PC-3 (cell line): ENCODE results near the gene SRXN1. TPM values are rescaled to one million over a fixed set of nuclear protein-coding genes. Genes with fewer than 3 reads are reported as not detected.

ENCODE experiments used
- ATAC-seq: fragments of 200-7000 bp; cut with Tn5 transposase; 2 replicates; pipeline ENCODE4 v1.9.1; 2020; ENCODE audit warnings: mild to moderate bottlenecking, moderate library complexity
- BruUV-seq: library from RNA; stranded (reverse); fragments of 400-500 nt; replicated peaks from 2 replicates; lab custom pipeline; 2021; lab: Mats Ljungman, UMichigan
- CTCF ChIA-PET: fragments of 300-600 bp; sonication (Branson Sonifier 250); formaldehyde crosslinking; loops from one replicate; lab custom pipeline; 2022; ENCODE audit warnings: antibody characterized with exemption; lab: Charles Lee
- POLR2A ChIA-PET: fragments of 300-600 bp; sonication (Branson Sonifier 250); formaldehyde crosslinking; loops from one replicate; lab custom pipeline; 2022; ENCODE audit warnings: antibody characterized with exemption; ENCODE audit not compliant: unreplicated experiment; lab: Charles Lee
- DNase-seq: peaks from one replicate; pipeline ENCODE4 v3.0.0-alpha.2; 2015
- H2AFZ ChIP-seq: fragments of 300-600 bp; sonication (generic); 2 replicates; pipeline ENCODE4 v1.6.0; 2016; ENCODE audit warnings: antibody characterized with exemption, low read length
- H3F3A ChIP-seq: fragments of 300-600 bp; sonication (generic); one replicate; pipeline ENCODE4 v1.6.0; 2017; ENCODE audit warnings: antibody characterized with exemption, low read length, control low read depth, mild to moderate bottlenecking; ENCODE audit not compliant: unreplicated experiment
- H3K27ac ChIP-seq: fragments of 300-600 bp; sonication (generic); 2 replicates; pipeline ENCODE4 v1.5.1; 2016; ENCODE audit warnings: mild to moderate bottlenecking, low read length
- H3K27me3 ChIP-seq: fragments of 300-600 bp; sonication (generic); 2 replicates; pipeline ENCODE4 v1.6.1; 2016; ENCODE audit warnings: low read length, mixed read lengths
- H3K36me3 ChIP-seq: fragments of 300-600 bp; sonication (generic); 2 replicates; pipeline ENCODE4 v1.6.1; 2016; ENCODE audit warnings: low read depth, mixed run types, low read length, mixed read lengths
- H3K4me1 ChIP-seq: fragments of 300-600 bp; sonication (generic); 2 replicates; pipeline ENCODE4 v1.5.1; 2016; ENCODE audit warnings: low read length; ENCODE audit not compliant: insufficient read depth
- H3K4me2 ChIP-seq: fragments of 300-600 bp; sonication (generic); 2 replicates; pipeline ENCODE4 v1.6.0; 2016; ENCODE audit warnings: low read length
- H3K4me3 ChIP-seq: fragments of 300-600 bp; sonication (generic); 2 replicates; pipeline ENCODE4 v1.5.1; 2016; ENCODE audit warnings: mild to moderate bottlenecking, low read length, mixed read lengths
- H3K79me2 ChIP-seq: fragments of 300-600 bp; sonication (generic); 2 replicates; pipeline ENCODE4 v1.6.1; 2017; ENCODE audit warnings: low read length, mixed read lengths
- H3K9ac ChIP-seq: fragments of 300-600 bp; sonication (generic); 2 replicates; pipeline ENCODE4 v1.6.0; 2016; ENCODE audit warnings: mild to moderate bottlenecking, low read length
- H3K9me2 ChIP-seq: fragments of 300-600 bp; sonication (generic); replicated peaks from 2 replicates; pipeline ENCODE4 v1.6.1; 2016; ENCODE audit warnings: mixed run types, low read length, mixed read lengths
- H3K9me3 ChIP-seq: fragments of 300-600 bp; sonication (generic); 2 replicates; pipeline ENCODE4 v1.6.1; 2016; ENCODE audit warnings: low read length, mixed read lengths
- H4K20me1 ChIP-seq: fragments of 300-600 bp; sonication (generic); 2 replicates; pipeline ENCODE4 v1.6.1; 2016; ENCODE audit warnings: low read length, mixed read lengths
- EZH2 ChIP-seq: fragments of 300-600 bp; sonication (generic); IDR thresholded peaks from one replicate; pipeline ENCODE4 v1.6.1; 2017; ENCODE audit warnings: antibody characterized with exemption, mild to moderate bottlenecking, low read length; ENCODE audit not compliant: unreplicated experiment
- EZH2phosphoT487 ChIP-seq: fragments of 300-600 bp; sonication (generic); IDR thresholded peaks from 2 replicates; pipeline ENCODE4 v1.6.1; 2018; ENCODE audit warnings: mild to moderate bottlenecking, antibody characterized with exemption, low read length, borderline replicate concordance
- intact Hi-C: fragments of 100-400 bp; cut with micrococcal nuclease; formaldehyde crosslinking; loops from 2 replicates; pipeline ENCODE4 v1.9.0; 2023
- total RNA-seq: library from RNA; depleted of rRNA; stranded (reverse); fragments of >200 nt; gene quantifications from 2 replicates; pipeline ENCODE4 v1.2.3, GENCODE V29; 2014
- TF ChIP-seq, protein P1 (sequence below): fragments of 300-600 bp; sonication (generic); conservative IDR thresholded peaks from 2 replicates; pipeline ENCODE4 v1.5.1; 2017; ENCODE audit warnings: antibody characterized with exemption, low read depth, mild to moderate bottlenecking, low read length

Gene SRXN1
- total RNA-seq, 1 experiment from 2014 or later = 105 TPM

GRCh38 chr20:641516-641875 lies 11.5 kb downstream of the SRXN1 start:
- Histone ChIP-seq H4K20me1 (peaks cover 5% of the 10 kb centered on the region), H3K9me3 (no peaks in the 10 kb centered on the region), H3K4me2 (no peak overlapping the region), H3K9ac (no peak overlapping the region), H3K27me3 (no peaks in the 10 kb centered on the region), H2AFZ (no peak overlapping the region), H3K4me3 (no peak overlapping the region), H3K79me2 (no peaks in the 10 kb centered on the region), H3K4me1 (no peaks in the 10 kb centered on the region), H3F3A (no peaks in the 10 kb centered on the region), H3K9me2 (no peaks in the 10 kb centered on the region), H3K27ac (no peak overlapping the region), H3K36me3 (no peaks in the 10 kb centered on the region)
- intact Hi-C loops = no loop called here
- ChIA-PET CTCF (no interaction called here), POLR2A (no interaction called here)
- ATAC-seq (no peak), DNase-seq (no peak)
- TF ChIP-seq, protein P1, sequence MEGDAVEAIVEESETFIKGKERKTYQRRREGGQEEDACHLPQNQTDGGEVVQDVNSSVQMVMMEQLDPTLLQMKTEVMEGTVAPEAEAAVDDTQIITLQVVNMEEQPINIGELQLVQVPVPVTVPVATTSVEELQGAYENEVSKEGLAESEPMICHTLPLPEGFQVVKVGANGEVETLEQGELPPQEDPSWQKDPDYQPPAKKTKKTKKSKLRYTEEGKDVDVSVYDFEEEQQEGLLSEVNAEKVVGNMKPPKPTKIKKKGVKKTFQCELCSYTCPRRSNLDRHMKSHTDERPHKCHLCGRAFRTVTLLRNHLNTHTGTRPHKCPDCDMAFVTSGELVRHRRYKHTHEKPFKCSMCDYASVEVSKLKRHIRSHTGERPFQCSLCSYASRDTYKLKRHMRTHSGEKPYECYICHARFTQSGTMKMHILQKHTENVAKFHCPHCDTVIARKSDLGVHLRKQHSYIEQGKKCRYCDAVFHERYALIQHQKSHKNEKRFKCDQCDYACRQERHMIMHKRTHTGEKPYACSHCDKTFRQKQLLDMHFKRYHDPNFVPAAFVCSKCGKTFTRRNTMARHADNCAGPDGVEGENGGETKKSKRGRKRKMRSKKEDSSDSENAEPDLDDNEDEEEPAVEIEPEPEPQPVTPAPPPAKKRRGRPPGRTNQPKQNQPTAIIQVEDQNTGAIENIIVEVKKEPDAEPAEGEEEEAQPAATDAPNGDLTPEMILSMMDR = no peak
- TF ChIP-seq EZH2phosphoT487 (no peak), EZH2 (no peak)
- no TSS peak for BruUV-seq

GRCh38 chr20:640674-641515 lies 12.1 kb downstream of the SRXN1 start:
- H3K79me2 ChIP-seq = no peaks in the 10 kb centered on the region
- no peak overlapping the region for H3K9ac ChIP-seq
- no peaks in the 10 kb centered on the region for H3K9me3 ChIP-seq
- H3K4me3 ChIP-seq = no peak overlapping the region
- H3F3A ChIP-seq = no peaks in the 10 kb centered on the region
- no peak overlapping the region for H3K4me2 ChIP-seq
- DNase-seq (no peak), ATAC-seq (no peak)
- H2AFZ ChIP-seq = no peak overlapping the region
- H3K27ac ChIP-seq = no peak overlapping the region
- ChIA-PET CTCF (no interaction called here), POLR2A (no interaction called here)
- H3K36me3 ChIP-seq = no peaks in the 10 kb centered on the region
- TF ChIP-seq EZH2 = no peak
- TF ChIP-seq, protein P1 = no peak
- no peak for TF ChIP-seq EZH2phosphoT487
- H3K9me2 ChIP-seq = no peaks in the 10 kb centered on the region
- no TSS peak for BruUV-seq
- no peaks in the 10 kb centered on the region for H3K4me1 ChIP-seq
- H3K27me3 ChIP-seq = no peaks in the 10 kb centered on the region
- peaks cover 3% of the 10 kb centered on the region for H4K20me1 ChIP-seq
- intact Hi-C loops = no loop called here

DNA sequence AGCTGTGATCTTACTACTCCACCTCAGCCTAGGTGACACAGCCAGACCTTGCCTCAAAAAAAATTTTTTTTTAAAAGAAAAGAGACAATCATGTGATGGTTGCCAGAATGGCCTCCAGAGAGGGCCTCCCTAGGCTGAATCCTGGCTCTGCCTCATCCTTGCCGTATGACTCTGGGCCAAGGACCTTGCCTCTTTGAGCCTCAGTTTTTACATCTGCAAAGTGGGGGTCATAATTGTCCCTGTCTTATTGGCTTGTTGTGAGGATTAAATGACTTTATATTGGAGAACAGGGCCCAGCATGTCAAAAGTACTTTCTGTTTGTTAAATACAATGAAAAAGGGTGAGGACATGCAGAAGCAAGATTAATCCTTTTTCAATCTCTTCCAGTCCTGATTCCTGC lies 14.4 kb downstream of the SRXN1 start:
- Histone ChIP-seq H3K9ac (no peak overlapping the region), H3K27ac (no peak overlapping the region), H3K4me3 (no peak overlapping the region), H3K4me1 (no peaks in the 10 kb centered on the region), H3K27me3 (peaks cover 11% of the 10 kb centered on the region; the same call in 1 of the 2 replicates), H3K36me3 (no peaks in the 10 kb centered on the region), H3K9me3 (no peaks in the 10 kb centered on the region), H3F3A (no peaks in the 10 kb centered on the region), H4K20me1 (no peaks in the 10 kb centered on the region), H3K79me2 (no peaks in the 10 kb centered on the region), H3K4me2 (no peak overlapping the region), H3K9me2 (no peaks in the 10 kb centered on the region), H2AFZ (no peak overlapping the region)
- POLR2A ChIA-PET = no interaction called here
- intact Hi-C loops = no loop called here
- DNase-seq (no peak), ATAC-seq (no peak)
- TF ChIP-seq, protein P1 = no peak
- TF ChIP-seq EZH2phosphoT487 (no peak), EZH2 (no peak)
- no TSS peak for BruUV-seq
- CTCF ChIA-PET = no interaction called here
